IMR-90 (cell line): Measurements from ENCODE around the gene TCF20. TPM values are rescaled to one million over a fixed set of nuclear protein-coding genes. Genes with fewer than 3 reads are reported as not detected.

Source experiments
- ATAC-seq: fragments of 200-7000 bp; cut with Tn5 transposase; 2 replicates; pipeline ENCODE4 v1.9.1; 2020; ENCODE audit warnings: low read depth, mild to moderate bottlenecking, moderate library complexity
- BruUV-seq: library from RNA; stranded (reverse); fragments of 400-500 nt; replicated peaks from 2 replicates; lab custom pipeline; 2021; lab: Mats Ljungman, UMichigan
- CTCF ChIA-PET: fragments of 300-600 bp; formaldehyde crosslinking; extraction: SDS; loops from one replicate; lab custom pipeline; 2021; ENCODE audit warnings: antibody characterized with exemption; lab: Yijun Ruan, JAX
- POLR2A ChIA-PET: fragments of 300-600 bp; sonication (Branson Sonifier 250); formaldehyde crosslinking; loops from one replicate; lab custom pipeline; 2022; ENCODE audit warnings: antibody characterized with exemption; ENCODE audit not compliant: unreplicated experiment; lab: Charles Lee
- DNase-seq: peaks from one replicate; pipeline ENCODE4 v3.0.0; 2013
- H2AFZ ChIP-seq: replicated peaks from 2 replicates; pipeline ENCODE3; 2013; ENCODE audit warnings: low read length, mild to moderate bottlenecking; ENCODE audit not compliant: poor library complexity
- H2AK5ac ChIP-seq: 2 replicates; pipeline ENCODE4 v1.6.1; 2013; ENCODE audit warnings: low read depth, low read length, inconsistent platforms
- H2AK9ac ChIP-seq: replicated peaks from 2 replicates; pipeline ENCODE3; 2013; ENCODE audit warnings: mild to moderate bottlenecking, low read depth, low read length, moderate library complexity; ENCODE audit not compliant: poor library complexity
- H2BK120ac ChIP-seq: 2 replicates; pipeline ENCODE4 v1.6.1; 2013; ENCODE audit warnings: low read depth, low read length, inconsistent platforms
- H2BK15ac ChIP-seq: 3 replicates; pipeline ENCODE4 v1.6.1; 2013; ENCODE audit warnings: low read depth, low read length, inconsistent platforms
- H2BK20ac ChIP-seq: 2 replicates; pipeline ENCODE4 v1.6.1; 2013; ENCODE audit warnings: low read depth, mild to moderate bottlenecking, inconsistent platforms, low read length, moderate library complexity
- H2BK5ac ChIP-seq: 2 replicates; pipeline ENCODE4 v1.6.1; 2013; ENCODE audit warnings: mild to moderate bottlenecking, low read depth, low read length, inconsistent platforms; ENCODE audit not compliant: poor library complexity, severe bottlenecking
- H3K14ac ChIP-seq: replicated peaks from 2 replicates; pipeline ENCODE4 v1.6.1; 2013; ENCODE audit warnings: low read depth, low read length, inconsistent platforms
- H3K18ac ChIP-seq: 2 replicates; pipeline ENCODE4 v1.6.1; 2013; ENCODE audit warnings: low read depth, low read length, control low read depth
- H3K23ac ChIP-seq: 2 replicates; pipeline ENCODE4 v1.6.1; 2013; ENCODE audit warnings: low read depth, low read length, inconsistent platforms
- H3K27ac ChIP-seq: 2 replicates; pipeline ENCODE4 v1.5.1; 2013; ENCODE audit warnings: mild to moderate bottlenecking, control low read depth, low read length; ENCODE audit not compliant: insufficient read depth
- H3K27me3 ChIP-seq: 2 replicates; pipeline ENCODE4 v1.6.1; 2013; ENCODE audit warnings: low read length; ENCODE audit not compliant: control insufficient read depth, insufficient read depth
- H3K36me3 ChIP-seq: 2 replicates; pipeline ENCODE4 v1.6.1; 2013; ENCODE audit warnings: low read length, mixed read lengths; ENCODE audit not compliant: control insufficient read depth, insufficient read depth
- H3K4ac ChIP-seq: 2 replicates; pipeline ENCODE4 v1.6.1; 2013; ENCODE audit warnings: low read depth, low read length, inconsistent platforms
- H3K4me1 ChIP-seq: 2 replicates; pipeline ENCODE4 v1.6.1; 2013; ENCODE audit warnings: low read length, mixed read lengths; ENCODE audit not compliant: control insufficient read depth, insufficient read depth
- H3K4me2 ChIP-seq: 2 replicates; pipeline ENCODE4 v1.6.1; 2013; ENCODE audit warnings: low read depth, mild to moderate bottlenecking, control low read depth, low read length, moderate library complexity
- H3K4me3 ChIP-seq: 2 replicates; pipeline ENCODE4 v1.5.1; 2013; ENCODE audit warnings: low read depth, mild to moderate bottlenecking, control low read depth, low read length, moderate library complexity; ENCODE audit not compliant: insufficient read depth
- H3K56ac ChIP-seq: 2 replicates; pipeline ENCODE4 v1.6.1; 2013; ENCODE audit warnings: low read length, inconsistent platforms; ENCODE audit not compliant: insufficient read depth; ENCODE audit errors: extremely low read depth
- H3K79me1 ChIP-seq, 2 experiments: 2 replicates each; pipeline ENCODE4 v1.6.1; 2013; ENCODE audit warnings: low read length in 2 of 2, inconsistent platforms in 1 of 2, low read depth in 1 of 2
- H3K9ac ChIP-seq: 2 replicates; pipeline ENCODE4 v1.6.1; 2013; ENCODE audit warnings: low read depth, low read length, control low read depth
- H3K9me1 ChIP-seq: 2 replicates; pipeline ENCODE4 v1.6.1; 2013; ENCODE audit warnings: low read length, inconsistent platforms; ENCODE audit not compliant: insufficient read depth
- H3K9me3 ChIP-seq: 2 replicates; pipeline ENCODE4 v1.6.1; 2013; ENCODE audit warnings: low read length; ENCODE audit not compliant: control insufficient read depth, insufficient read depth
- H4K20me1 ChIP-seq: 2 replicates; pipeline ENCODE4 v1.6.1; 2013; ENCODE audit warnings: low read length, inconsistent platforms; ENCODE audit not compliant: insufficient read depth
- H4K5ac ChIP-seq: 2 replicates; pipeline ENCODE4 v1.6.1; 2013; ENCODE audit warnings: mild to moderate bottlenecking, low read depth, low read length, control low read depth
- H4K8ac ChIP-seq, 2 experiments: 2 replicates each; pipeline ENCODE4 v1.6.1; 2013; ENCODE audit warnings: low read depth in 2 of 2, low read length in 2 of 2, control low read depth in 1 of 2, inconsistent platforms in 1 of 2
- H4K91ac ChIP-seq: 2 replicates; pipeline ENCODE4 v1.6.1; 2013; ENCODE audit warnings: low read depth, low read length, inconsistent platforms; ENCODE audit not compliant: insufficient read depth
- ELK1 ChIP-seq: fragments of 150-350 bp; IDR thresholded peaks from 2 replicates; pipeline ENCODE4 v1.6.1; 2016; ENCODE audit warnings: low read depth, mild to moderate bottlenecking, low read length, moderate library complexity, borderline replicate concordance
- FOS ChIP-seq: fragments of 150-350 bp; IDR thresholded peaks from 2 replicates; pipeline ENCODE4 v1.6.1; 2016; ENCODE audit warnings: low read depth, low read length
- MAFK ChIP-seq: IDR thresholded peaks from 2 replicates; pipeline ENCODE4 v1.6.1; 2012; ENCODE audit warnings: low read depth, low read length, improper control_type of control experiment
- MAZ ChIP-seq: IDR thresholded peaks from 2 replicates; pipeline ENCODE4 v1.6.1; 2012; ENCODE audit warnings: low read depth, mild to moderate bottlenecking, low read length, improper control_type of control experiment, moderate library complexity, borderline replicate concordance
- MXI1 ChIP-seq: IDR thresholded peaks from 2 replicates; pipeline ENCODE4 v1.6.1; 2012; ENCODE audit warnings: low read depth, mild to moderate bottlenecking, low read length, moderate library complexity, borderline replicate concordance
- RAD21 ChIP-seq: IDR thresholded peaks from 2 replicates; pipeline ENCODE4 v1.6.1; 2012; ENCODE audit warnings: low read length, improper control_type of control experiment
- RCOR1 ChIP-seq: IDR thresholded peaks from 2 replicates; pipeline ENCODE4 v1.6.1; 2012; ENCODE audit warnings: mild to moderate bottlenecking, low read length, improper control_type of control experiment; ENCODE audit not compliant: insufficient replicate concordance
- RFX5 ChIP-seq: IDR thresholded peaks from 2 replicates; pipeline ENCODE4 v1.8.0; 2012; ENCODE audit warnings: low read depth, mild to moderate bottlenecking, low read length, moderate library complexity
- SMC3 ChIP-seq: fragments of 150-350 bp; IDR thresholded peaks from 2 replicates; pipeline ENCODE4 v1.6.1; 2016; ENCODE audit warnings: low read depth, mild to moderate bottlenecking, antibody characterized with exemption, low read length, moderate library complexity
- WGBS, 2 experiments: methylation state at CpG; one replicate each; pipeline versions ENCODE4 v1.1.5 to v1.1.7; 2013; ENCODE audit warnings: missing lambda C conversion rate in 2 of 2; ENCODE audit not compliant: insufficient read length in 1 of 2; ENCODE audit errors: extremely low coverage in 2 of 2; 5-methylcytosine and 5-hydroxymethylcytosine counted together
- dilution Hi-C: fragments of 300-500 bp; cut with HindIII; formaldehyde crosslinking; loops from one replicate; pipeline ENCODE4 v1.14.3; 2018; ENCODE audit warnings: low sequenced_read_pairs; ENCODE audit not compliant: unreplicated experiment
- in situ Hi-C: fragments of 300-500 bp; cut with MboI; formaldehyde crosslinking; loops from 3 replicates; pipeline ENCODE4 v1.14.3; 2019; ENCODE audit warnings: low sequenced_read_pairs, inconsistent platforms, mixed read lengths
- intact Hi-C: fragments of 100-400 bp; cut with micrococcal nuclease; formaldehyde crosslinking; loops from 2 replicates; pipeline ENCODE4 v1.10.0; 2022
- polyA plus RNA-seq, 3 experiments: library from polyadenylated mRNA; depleted of rRNA; stranded (reverse); fragments of >200 nt; gene quantifications; 2 replicates each; pipeline ENCODE4 v1.2.3, GENCODE V29; 2012; ENCODE audit warnings: low replicate concordance in 1 of 3
- total RNA-seq: library from RNA; depleted of rRNA; stranded (reverse); fragments of >200 nt; gene quantifications from 2 replicates; pipeline ENCODE4 v1.2.3, GENCODE V29; 2012
- TF ChIP-seq, protein P1 (sequence below): conservative IDR thresholded peaks from 2 replicates; pipeline ENCODE4 v1.5.1; 2012; ENCODE audit warnings: mild to moderate bottlenecking, low read depth, low read length, improper control_type of control experiment

The TCF20 gene
- total and polyA plus RNA-seq, 2 of the 4 experiments (the other 2 are of a cell fraction), result 8.9 to 23.7 TPM

GRCh38 chr22:42269432-42270175 is 849 bp downstream of the TCF20 start:
- Histone ChIP-seq H3K4me3 (peak overlapping the region; percentile 62), H3K27me3 (no peaks in the 10 kb centered on the region), H2AK9ac (peak overlapping the region; percentile 95), H4K8ac (peak overlapping the region in 1 of 2 experiments; percentile 39; a peak in 1 of 4 replicates), H2BK120ac (no peak overlapping the region), H2BK20ac (no peak overlapping the region), H3K9me3 (no peaks in the 10 kb centered on the region), H3K36me3 (no peaks in the 10 kb centered on the region), H3K9me1 (no peaks in the 10 kb centered on the region; the same call in 1 of the 2 replicates), H3K79me1 (peaks cover 33 to 46% of the 10 kb centered on the region in 2 experiments), H2AFZ (peak overlapping the region; percentile 92), H3K27ac (peak overlapping the region; percentile 67; the same call in 1 of the 2 replicates), H3K23ac (peak overlapping the region; percentile 53; the same call in 1 of the 2 replicates), H4K91ac (no peak overlapping the region), H3K9ac (peak overlapping the region; percentile 85), H3K4me1 (no peaks in the 10 kb centered on the region), H2BK5ac (peak overlapping the region; percentile 4), H2BK15ac (no peak overlapping the region), H2AK5ac (no peak overlapping the region), H3K4me2 (peak overlapping the region; percentile 60), H3K4ac (peak overlapping the region; percentile 29; the same call in 1 of the 2 replicates), H3K18ac (no peak overlapping the region), H3K56ac (no peak overlapping the region), H3K14ac (no peak overlapping the region), H4K5ac (no peak overlapping the region), H4K20me1 (peaks cover 39% of the 10 kb centered on the region)
- TF ChIP-seq MXI1 (peak; percentile 52; the same call in 1 of the 2 replicates), RFX5 (no peak), FOS (no peak), ELK1 (no peak), RCOR1 (no peak), RAD21 (no peak), SMC3 (no peak), MAZ (0 out of 2 replicates have a peak, but pooled peaks have one; percentile 1), MAFK (no peak)
- TF ChIP-seq, protein P1, sequence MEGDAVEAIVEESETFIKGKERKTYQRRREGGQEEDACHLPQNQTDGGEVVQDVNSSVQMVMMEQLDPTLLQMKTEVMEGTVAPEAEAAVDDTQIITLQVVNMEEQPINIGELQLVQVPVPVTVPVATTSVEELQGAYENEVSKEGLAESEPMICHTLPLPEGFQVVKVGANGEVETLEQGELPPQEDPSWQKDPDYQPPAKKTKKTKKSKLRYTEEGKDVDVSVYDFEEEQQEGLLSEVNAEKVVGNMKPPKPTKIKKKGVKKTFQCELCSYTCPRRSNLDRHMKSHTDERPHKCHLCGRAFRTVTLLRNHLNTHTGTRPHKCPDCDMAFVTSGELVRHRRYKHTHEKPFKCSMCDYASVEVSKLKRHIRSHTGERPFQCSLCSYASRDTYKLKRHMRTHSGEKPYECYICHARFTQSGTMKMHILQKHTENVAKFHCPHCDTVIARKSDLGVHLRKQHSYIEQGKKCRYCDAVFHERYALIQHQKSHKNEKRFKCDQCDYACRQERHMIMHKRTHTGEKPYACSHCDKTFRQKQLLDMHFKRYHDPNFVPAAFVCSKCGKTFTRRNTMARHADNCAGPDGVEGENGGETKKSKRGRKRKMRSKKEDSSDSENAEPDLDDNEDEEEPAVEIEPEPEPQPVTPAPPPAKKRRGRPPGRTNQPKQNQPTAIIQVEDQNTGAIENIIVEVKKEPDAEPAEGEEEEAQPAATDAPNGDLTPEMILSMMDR, result no peak
- dilution Hi-C loops, result no loop called here
- intact Hi-C loops, result no loop called here
- in situ Hi-C loops, result no loop called here
- CTCF ChIA-PET, result no interaction called here
- POLR2A ChIA-PET, result interaction anchor here (0.5 kb wide), 1 partner anchor 67 kb away, joined by 3 read pairs; no protein-coding TSS in a partner anchor
- WGBS, 2 experiments, result 2% methylated on average over 38 of the region's 70 CpGs; no CpG with 5 or more reads in 1 of the 2 experiments
- DNase-seq (no peak), ATAC-seq (peak; percentile 62)
- BruUV-seq, result no TSS peak
